ENCODE data around the gene COL4A1. TPM values are rescaled to one million over a fixed set of nuclear protein-coding genes. Genes with fewer than 3 reads are reported as not detected.

Gene COL4A1
- polyA plus RNA-seq, 2 of the 4 experiments (the other 2 are of a cell fraction): 23.8 to 71.3 TPM

DNA sequence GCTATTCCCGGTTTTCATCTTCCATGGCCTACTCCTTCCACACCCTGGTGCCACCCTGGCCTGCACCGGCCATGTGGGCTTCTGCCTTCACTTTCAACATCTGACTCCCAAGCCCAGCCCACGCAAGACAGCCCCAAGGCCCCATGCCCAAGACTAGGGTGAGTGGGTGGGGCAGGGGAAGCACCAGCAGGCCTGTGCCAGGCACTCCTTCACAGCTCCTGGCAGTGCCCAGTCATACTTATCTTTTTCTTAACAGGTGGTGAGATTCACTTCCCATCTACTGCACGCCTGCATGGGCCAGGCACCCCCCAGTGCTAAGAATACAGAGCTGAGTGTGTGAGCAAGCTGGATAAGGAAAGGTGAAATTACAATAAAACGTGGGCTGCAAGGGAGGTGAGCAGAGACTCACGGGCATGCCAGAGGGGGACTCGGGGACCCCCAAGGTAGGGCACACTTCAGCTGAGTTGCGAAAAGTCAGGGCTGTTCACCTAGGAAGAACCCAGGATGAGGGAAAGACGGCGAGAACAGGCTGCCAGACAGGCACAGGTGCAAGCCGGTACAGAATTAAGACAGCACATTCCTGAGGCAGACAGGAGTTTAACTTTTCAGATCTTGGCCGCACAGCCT is 55.7 kb downstream of the COL4A1 start:
- no peaks in the 10 kb centered on the region for H3K9me3 ChIP-seq
- WGBS (ENCODE audit: missing lambda C conversion rate): 81% methylated on average over 12 of the region's 12 CpGs
- ATAC-seq (no peak), DNase-seq (ENCODE audit: low read depth in 1 of 2, low spot score in 1 of 2) (no peak), FAIRE-seq (no peak)
- H3K4me2 ChIP-seq: no peak overlapping the region
- no peak overlapping the region for H3K4me3 ChIP-seq
- POLR2A ChIA-PET: no interaction called here
- H3K4me1 ChIP-seq: peaks cover 12% of the 10 kb centered on the region
- no peak overlapping the region for H3K27ac ChIP-seq
- CTCF ChIA-PET: interaction anchor here (0.6 to 1.2 kb wide), 3 partner anchors 8 to 29 kb away, joined by 3 to 4 read pairs (median 3); no protein-coding TSS in a partner anchor
- TF ChIP-seq MYC (IDR thresholded peaks at IDR 0.05; ENCODE audit: borderline replicate concordance, low read length) (no peak), HOXA7 (CRISPR knock-in tag; IDR thresholded peaks at IDR 0.05) (no peak), BHLHE40 (IDR thresholded peaks at IDR 0.05; ENCODE audit: low read depth, low read length) (no peak), ZC3H11A (IDR thresholded peaks at IDR 0.05) (no peak), HOXB13 (CRISPR knock-in tag; IDR thresholded peaks at IDR 0.05; ENCODE audit: low read depth) (no peak), CEBPB (IDR thresholded peaks at IDR 0.05) (no peak), HEYL (CRISPR knock-in tag; IDR thresholded peaks at IDR 0.05) (no peak), NPAS2 (CRISPR knock-in tag; IDR thresholded peaks at IDR 0.05; ENCODE audit: borderline replicate concordance) (no peak), EHF (CRISPR knock-in tag; IDR thresholded peaks at IDR 0.05) (no peak), JUNB (IDR thresholded peaks at IDR 0.05) (no peak), RAD21 (conservative IDR thresholded peaks at IDR 0.05 in 1 of 2, IDR thresholded peaks at IDR 0.05 in 1 of 2) (no peak), RARB (CRISPR knock-in tag; IDR thresholded peaks at IDR 0.05) (no peak), CBX8 (IDR thresholded peaks at IDR 0.05) (no peak)
- TF ChIP-seq, protein P1, sequence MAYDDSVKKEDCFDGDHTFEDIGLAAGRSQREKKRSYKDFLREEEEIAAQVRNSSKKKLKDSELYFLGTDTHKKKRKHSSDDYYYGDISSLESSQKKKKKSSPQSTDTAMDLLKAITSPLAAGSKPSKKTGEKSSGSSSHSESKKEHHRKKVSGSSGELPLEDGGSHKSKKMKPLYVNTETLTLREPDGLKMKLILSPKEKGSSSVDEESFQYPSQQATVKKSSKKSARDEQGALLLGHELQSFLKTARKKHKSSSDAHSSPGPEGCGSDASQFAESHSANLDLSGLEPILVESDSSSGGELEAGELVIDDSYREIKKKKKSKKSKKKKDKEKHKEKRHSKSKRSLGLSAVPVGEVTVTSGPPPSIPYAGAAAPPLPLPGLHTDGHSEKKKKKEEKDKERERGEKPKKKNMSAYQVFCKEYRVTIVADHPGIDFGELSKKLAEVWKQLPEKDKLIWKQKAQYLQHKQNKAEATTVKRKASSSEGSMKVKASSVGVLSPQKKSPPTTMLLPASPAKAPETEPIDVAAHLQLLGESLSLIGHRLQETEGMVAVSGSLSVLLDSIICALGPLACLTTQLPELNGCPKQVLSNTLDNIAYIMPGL (CRISPR knock-in tag; IDR thresholded peaks at IDR 0.05; ENCODE audit: borderline replicate concordance): no peak
- TF ChIP-seq, protein P2, sequence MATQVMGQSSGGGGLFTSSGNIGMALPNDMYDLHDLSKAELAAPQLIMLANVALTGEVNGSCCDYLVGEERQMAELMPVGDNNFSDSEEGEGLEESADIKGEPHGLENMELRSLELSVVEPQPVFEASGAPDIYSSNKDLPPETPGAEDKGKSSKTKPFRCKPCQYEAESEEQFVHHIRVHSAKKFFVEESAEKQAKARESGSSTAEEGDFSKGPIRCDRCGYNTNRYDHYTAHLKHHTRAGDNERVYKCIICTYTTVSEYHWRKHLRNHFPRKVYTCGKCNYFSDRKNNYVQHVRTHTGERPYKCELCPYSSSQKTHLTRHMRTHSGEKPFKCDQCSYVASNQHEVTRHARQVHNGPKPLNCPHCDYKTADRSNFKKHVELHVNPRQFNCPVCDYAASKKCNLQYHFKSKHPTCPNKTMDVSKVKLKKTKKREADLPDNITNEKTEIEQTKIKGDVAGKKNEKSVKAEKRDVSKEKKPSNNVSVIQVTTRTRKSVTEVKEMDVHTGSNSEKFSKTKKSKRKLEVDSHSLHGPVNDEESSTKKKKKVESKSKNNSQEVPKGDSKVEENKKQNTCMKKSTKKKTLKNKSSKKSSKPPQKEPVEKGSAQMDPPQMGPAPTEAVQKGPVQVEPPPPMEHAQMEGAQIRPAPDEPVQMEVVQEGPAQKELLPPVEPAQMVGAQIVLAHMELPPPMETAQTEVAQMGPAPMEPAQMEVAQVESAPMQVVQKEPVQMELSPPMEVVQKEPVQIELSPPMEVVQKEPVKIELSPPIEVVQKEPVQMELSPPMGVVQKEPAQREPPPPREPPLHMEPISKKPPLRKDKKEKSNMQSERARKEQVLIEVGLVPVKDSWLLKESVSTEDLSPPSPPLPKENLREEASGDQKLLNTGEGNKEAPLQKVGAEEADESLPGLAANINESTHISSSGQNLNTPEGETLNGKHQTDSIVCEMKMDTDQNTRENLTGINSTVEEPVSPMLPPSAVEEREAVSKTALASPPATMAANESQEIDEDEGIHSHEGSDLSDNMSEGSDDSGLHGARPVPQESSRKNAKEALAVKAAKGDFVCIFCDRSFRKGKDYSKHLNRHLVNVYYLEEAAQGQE (IDR thresholded peaks at IDR 0.05): no peak
- TF ChIP-seq, protein P3, sequence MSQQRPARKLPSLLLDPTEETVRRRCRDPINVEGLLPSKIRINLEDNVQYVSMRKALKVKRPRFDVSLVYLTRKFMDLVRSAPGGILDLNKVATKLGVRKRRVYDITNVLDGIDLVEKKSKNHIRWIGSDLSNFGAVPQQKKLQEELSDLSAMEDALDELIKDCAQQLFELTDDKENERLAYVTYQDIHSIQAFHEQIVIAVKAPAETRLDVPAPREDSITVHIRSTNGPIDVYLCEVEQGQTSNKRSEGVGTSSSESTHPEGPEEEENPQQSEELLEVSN (IDR thresholded peaks at IDR 0.05; ENCODE audit: borderline replicate concordance, low read depth): no peak
- TF ChIP-seq, protein P4, sequence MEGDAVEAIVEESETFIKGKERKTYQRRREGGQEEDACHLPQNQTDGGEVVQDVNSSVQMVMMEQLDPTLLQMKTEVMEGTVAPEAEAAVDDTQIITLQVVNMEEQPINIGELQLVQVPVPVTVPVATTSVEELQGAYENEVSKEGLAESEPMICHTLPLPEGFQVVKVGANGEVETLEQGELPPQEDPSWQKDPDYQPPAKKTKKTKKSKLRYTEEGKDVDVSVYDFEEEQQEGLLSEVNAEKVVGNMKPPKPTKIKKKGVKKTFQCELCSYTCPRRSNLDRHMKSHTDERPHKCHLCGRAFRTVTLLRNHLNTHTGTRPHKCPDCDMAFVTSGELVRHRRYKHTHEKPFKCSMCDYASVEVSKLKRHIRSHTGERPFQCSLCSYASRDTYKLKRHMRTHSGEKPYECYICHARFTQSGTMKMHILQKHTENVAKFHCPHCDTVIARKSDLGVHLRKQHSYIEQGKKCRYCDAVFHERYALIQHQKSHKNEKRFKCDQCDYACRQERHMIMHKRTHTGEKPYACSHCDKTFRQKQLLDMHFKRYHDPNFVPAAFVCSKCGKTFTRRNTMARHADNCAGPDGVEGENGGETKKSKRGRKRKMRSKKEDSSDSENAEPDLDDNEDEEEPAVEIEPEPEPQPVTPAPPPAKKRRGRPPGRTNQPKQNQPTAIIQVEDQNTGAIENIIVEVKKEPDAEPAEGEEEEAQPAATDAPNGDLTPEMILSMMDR (IDR thresholded peaks at IDR 0.05): no peak
- TF ChIP-seq, protein P5, sequence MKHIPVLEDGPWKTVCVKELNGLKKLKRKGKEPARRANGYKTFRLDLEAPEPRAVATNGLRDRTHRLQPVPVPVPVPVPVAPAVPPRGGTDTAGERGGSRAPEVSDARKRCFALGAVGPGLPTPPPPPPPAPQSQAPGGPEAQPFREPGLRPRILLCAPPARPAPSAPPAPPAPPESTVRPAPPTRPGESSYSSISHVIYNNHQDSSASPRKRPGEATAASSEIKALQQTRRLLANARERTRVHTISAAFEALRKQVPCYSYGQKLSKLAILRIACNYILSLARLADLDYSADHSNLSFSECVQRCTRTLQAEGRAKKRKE (CRISPR knock-in tag; IDR thresholded peaks at IDR 0.05; ENCODE audit: low read depth): no peak

All from A549 (cell line).